Glutamatergic neuron (in vitro differentiated cells): ENCODE results near the gene PRXL2B. TPM values are rescaled to one million over a fixed set of nuclear protein-coding genes. Genes with fewer than 3 reads are reported as not detected.
"Not testable (repeated sequence)": the region's sequence is repeated elsewhere in the genome, so short reads cannot be mapped to it uniquely, and the experiment has no call there.

Experiments
- DNase-seq: peaks from one replicate; pipeline ENCODE4 v3.0.0; 2022
- H3K27ac Mint-ChIP-seq: one replicate; pipeline ENCODE4 v1.8.0; 2020; ENCODE audit warnings: mild to moderate bottlenecking, mixed read lengths, inconsistent platforms; ENCODE audit not compliant: unreplicated experiment
- H3K27me3 Mint-ChIP-seq: one replicate; pipeline ENCODE4 v1.8.0; 2020; ENCODE audit warnings: mild to moderate bottlenecking, moderate library complexity, mixed read lengths, inconsistent platforms; ENCODE audit not compliant: unreplicated experiment
- H3K36me3 Mint-ChIP-seq: one replicate; pipeline ENCODE4 v1.8.0; 2020; ENCODE audit warnings: mild to moderate bottlenecking, mixed read lengths, inconsistent platforms; ENCODE audit not compliant: unreplicated experiment
- H3K4me1 Mint-ChIP-seq: one replicate; pipeline ENCODE4 v1.8.0; 2020; ENCODE audit warnings: mild to moderate bottlenecking, low read depth, mixed read lengths, inconsistent platforms; ENCODE audit not compliant: unreplicated experiment
- H3K4me3 Mint-ChIP-seq: one replicate; pipeline ENCODE4 v1.8.0; 2020; ENCODE audit warnings: mild to moderate bottlenecking, mixed read lengths, inconsistent platforms; ENCODE audit not compliant: unreplicated experiment
- H3K9me3 Mint-ChIP-seq: one replicate; pipeline ENCODE4 v1.8.0; 2020; ENCODE audit warnings: mild to moderate bottlenecking, moderate library complexity, mixed read lengths, inconsistent platforms; ENCODE audit not compliant: unreplicated experiment
- total RNA-seq: library from RNA; stranded (reverse); fragmentation: NEBNext Ultra II Directional; extraction: Animal tissue kit (Norgen Biotek cat#: 25700); gene quantifications from one replicate; pipeline ENCODE4 v1.2.1, GENCODE V29; 2021; ENCODE audit not compliant: unreplicated experiment
- TF ChIP-seq, protein P1 (sequence below): fragments of 200-600 bp; sonication (generic); IDR thresholded peaks from one replicate; pipeline ENCODE4 v1.5.0; 2021; ENCODE audit not compliant: partially characterized antibody, unreplicated experiment

The PRXL2B gene
- total RNA-seq, 1 donor from 2014 or later = 46.1 TPM

DNA sequence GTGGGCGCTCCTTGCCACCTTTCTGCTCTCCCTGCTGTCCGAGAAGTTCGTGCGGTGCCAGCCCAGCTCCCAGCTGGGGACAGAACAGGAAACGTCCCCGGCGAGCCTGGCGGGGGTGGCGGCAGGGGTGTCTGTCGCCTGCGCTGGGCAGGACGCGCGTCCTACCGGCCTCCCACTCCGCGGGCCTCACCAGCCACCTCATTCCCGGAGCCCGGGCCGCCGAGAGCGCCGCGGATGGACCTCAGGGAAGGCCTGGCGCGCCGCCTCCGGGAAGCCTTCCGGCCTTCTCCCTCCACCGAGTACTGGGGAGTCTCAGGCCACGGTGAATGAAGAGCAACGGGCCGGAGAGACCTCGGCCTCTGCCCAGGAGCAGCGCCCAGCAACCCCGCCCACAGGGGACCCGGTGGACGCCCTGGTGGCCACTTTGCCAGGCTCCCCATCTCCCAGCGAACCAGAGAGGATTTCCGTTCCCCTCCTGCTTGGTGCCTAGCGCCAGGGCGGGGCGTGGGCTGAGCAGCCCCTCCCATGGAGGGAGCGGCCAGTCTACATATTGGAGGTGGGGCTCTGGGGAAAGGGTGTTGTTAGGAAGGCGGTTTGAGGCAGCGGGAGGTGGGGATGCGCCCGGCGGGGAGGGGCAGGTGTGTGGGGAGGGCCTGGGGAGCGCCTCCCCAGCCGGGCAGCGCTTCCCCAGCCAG lies 39.9 kb upstream of the PRXL2B start:
- H3K9me3 Mint-ChIP-seq = peaks cover 2% of the 10 kb centered on the region
- peaks cover 13% of the 10 kb centered on the region for H3K4me1 Mint-ChIP-seq
- H3K27me3 Mint-ChIP-seq = peaks cover 5% of the 10 kb centered on the region
- DNase-seq = peak; percentile 70
- peak overlapping the region; percentile 77 for H3K4me3 Mint-ChIP-seq
- H3K36me3 Mint-ChIP-seq = no peaks in the 10 kb centered on the region
- TF ChIP-seq, protein P1, sequence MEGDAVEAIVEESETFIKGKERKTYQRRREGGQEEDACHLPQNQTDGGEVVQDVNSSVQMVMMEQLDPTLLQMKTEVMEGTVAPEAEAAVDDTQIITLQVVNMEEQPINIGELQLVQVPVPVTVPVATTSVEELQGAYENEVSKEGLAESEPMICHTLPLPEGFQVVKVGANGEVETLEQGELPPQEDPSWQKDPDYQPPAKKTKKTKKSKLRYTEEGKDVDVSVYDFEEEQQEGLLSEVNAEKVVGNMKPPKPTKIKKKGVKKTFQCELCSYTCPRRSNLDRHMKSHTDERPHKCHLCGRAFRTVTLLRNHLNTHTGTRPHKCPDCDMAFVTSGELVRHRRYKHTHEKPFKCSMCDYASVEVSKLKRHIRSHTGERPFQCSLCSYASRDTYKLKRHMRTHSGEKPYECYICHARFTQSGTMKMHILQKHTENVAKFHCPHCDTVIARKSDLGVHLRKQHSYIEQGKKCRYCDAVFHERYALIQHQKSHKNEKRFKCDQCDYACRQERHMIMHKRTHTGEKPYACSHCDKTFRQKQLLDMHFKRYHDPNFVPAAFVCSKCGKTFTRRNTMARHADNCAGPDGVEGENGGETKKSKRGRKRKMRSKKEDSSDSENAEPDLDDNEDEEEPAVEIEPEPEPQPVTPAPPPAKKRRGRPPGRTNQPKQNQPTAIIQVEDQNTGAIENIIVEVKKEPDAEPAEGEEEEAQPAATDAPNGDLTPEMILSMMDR = no peak
- H3K27ac Mint-ChIP-seq = peak overlapping the region; percentile 43

DNA sequence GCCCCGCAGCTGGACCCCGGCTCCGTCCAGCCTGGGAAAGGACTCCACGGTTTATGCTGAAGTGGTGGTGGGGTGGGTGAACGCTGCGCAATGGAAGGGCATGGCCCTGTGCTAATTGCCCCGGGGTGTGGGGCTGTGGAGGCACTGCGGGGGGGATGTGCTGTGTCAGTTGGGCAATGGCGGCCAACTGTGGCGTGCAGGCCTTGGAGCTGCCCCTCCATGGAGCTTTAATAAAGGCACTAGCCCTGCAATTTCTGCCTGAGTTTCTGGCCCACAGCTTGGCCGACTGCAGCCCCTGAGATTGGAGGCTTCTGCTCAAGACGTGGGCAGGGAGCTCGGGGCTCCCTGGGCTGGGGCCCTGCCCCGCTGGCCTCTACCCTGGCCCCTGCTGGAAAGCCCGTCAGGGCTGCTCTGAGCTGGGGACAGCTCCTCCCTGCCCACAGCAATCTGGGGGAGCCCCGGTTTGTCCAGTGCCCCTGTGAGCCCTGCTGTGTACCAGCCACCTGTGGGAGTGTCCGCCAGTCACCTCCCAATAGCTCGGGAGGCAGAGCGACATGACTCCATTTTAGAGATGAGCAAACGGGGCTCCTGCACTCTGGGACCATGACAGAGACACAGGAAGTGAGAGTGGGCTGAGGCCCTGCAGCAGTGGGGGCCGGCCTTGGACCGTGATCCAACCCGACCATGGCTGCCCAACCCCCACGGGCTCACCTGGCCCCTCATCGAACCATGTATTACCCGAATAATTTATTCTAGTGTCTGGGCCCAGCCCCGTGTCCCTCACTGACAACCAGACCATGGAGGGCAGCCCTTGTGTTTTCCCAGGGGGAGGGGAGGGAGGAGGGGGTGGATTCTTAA lies 39.1 kb upstream of the PRXL2B start:
- DNase-seq = no peak
- Mint-ChIP-seq H3K36me3 (no peaks in the 10 kb centered on the region), H3K9me3 (no peaks in the 10 kb centered on the region), H3K4me1 (peaks cover 11% of the 10 kb centered on the region), H3K27ac (peak overlapping the region; percentile 66), H3K4me3 (peak overlapping the region; percentile 77), H3K27me3 (peaks cover 2% of the 10 kb centered on the region)
- TF ChIP-seq, protein P1 = no peak

DNA sequence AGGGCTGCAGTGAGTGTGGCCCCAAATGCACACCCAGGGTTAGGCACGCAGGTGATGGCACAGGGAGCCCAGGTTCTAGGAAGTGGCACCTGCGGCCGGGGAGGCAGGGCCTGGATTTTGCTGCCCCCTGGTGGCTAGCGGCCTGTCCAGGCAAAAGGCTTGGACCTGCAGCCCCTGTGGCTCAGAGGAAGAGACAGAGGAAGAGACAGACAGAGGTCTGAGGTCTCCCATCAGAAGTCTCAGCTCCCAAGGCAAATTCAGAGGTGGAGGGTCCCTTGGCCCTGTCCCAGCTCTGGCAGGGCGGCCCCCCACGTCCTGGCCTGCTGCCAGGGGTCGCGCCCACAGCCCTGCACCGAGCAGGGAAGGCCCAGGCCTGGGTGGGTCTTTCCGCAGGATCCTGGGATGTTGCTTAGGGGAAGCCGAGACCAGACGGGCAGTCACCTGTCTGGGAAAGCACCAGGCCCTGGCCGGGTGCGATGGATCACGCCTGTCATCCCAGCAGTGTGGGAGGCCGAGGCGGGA lies 38.4 kb upstream of the PRXL2B start:
- peaks cover 2% of the 10 kb centered on the region for H3K27me3 Mint-ChIP-seq
- peak; percentile 90 for DNase-seq
- TF ChIP-seq, protein P1 = peak; percentile 91
- no peaks in the 10 kb centered on the region for H3K36me3 Mint-ChIP-seq
- H3K27ac Mint-ChIP-seq = no peak overlapping the region
- no peak overlapping the region for H3K4me3 Mint-ChIP-seq
- no peaks in the 10 kb centered on the region for H3K9me3 Mint-ChIP-seq
- peaks cover 11% of the 10 kb centered on the region for H3K4me1 Mint-ChIP-seq

DNA sequence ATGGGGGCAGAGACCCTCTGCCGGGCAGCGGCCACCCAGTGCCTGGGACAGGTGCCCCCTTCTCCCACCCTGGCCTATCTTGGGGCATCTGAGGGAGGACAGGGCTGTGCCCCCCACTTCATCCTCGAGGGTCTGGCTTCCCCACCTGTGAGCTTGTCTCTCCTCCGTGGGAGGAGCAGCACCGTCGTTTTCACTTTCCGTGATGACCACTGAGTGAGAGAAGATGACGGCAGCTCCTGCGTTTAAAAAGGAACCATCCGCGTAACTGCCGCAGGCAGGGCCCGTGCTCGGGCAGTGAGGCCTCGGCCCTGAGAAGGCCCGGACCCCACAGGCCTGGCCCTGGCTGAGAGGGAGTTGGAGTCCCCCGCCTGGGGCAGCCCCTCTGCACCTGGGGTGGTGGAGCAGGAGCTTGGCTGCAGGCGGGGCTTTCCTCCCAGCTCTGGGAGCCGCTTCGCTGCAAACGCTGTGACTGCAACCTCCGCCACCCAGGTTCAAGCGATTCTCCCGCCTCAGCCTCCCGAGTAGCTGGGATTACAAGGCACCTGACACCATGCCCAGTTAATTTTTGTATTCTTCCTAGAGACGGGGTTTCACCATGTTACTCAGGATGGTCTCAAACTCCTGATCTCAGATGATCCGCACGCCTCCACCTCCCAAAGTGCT lies 37.1 kb upstream of the PRXL2B start:
- not testable (repeated sequence) for H3K27ac Mint-ChIP-seq, DNase-seq, H3K9me3 Mint-ChIP-seq, H3K27me3 Mint-ChIP-seq, H3K4me3 Mint-ChIP-seq, H3K36me3 Mint-ChIP-seq
- peaks cover 17% of the 10 kb centered on the region for H3K4me1 Mint-ChIP-seq

DNA sequence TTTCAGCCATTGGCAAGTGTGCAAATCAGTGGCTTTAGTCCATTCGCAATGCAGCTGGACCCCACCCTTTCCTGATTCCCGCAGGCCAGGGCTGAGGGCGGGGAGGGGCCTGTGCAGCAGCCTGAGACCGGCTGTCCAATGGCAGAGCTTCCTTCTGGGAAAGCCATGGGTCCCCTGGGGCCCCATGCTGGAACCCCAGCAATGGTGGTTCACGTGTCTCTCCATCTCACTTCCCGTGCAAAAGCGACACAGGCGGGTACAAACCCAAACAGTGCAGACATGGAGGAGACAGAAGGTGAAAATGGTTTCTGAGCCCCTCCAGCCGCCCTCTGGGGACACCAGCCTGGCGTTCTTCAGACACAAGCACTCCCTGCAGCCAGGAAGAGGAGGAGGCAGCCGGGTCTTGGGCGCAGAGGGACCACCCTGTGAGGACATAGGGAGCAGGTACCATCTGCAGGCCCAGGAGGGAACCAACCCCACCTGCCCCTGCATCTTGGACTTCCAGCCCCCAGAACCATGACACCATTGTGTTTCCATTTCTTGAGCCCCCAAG lies 36.2 kb upstream of the PRXL2B start:
- not testable (repeated sequence) for DNase-seq, H3K9me3 Mint-ChIP-seq, H3K27ac Mint-ChIP-seq, H3K4me3 Mint-ChIP-seq, H3K36me3 Mint-ChIP-seq, H3K27me3 Mint-ChIP-seq
- H3K4me1 Mint-ChIP-seq = peaks cover 17% of the 10 kb centered on the region

DNA sequence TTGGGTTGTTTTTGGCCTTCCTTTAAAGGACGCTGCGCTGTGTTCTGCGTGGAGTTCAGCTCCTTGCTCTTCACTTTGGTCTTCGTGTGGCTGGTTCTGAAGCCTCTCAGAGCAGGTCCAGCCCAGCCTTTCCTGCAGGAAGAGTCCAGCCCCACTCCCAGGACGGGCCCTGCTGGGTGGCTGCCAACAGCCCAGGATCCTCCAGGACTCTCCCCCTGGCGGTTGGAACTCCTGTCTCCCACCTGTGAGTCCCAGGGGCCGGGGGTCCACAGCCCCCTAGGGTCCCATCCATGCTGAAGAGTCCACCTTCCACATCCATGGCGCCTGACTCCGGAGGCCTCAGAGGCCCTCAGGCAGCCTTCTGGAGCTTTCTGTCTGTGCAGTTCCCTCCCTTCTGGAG lies 35.0 kb upstream of the PRXL2B start:
- not testable (repeated sequence) for DNase-seq, H3K36me3 Mint-ChIP-seq, H3K27me3 Mint-ChIP-seq, H3K27ac Mint-ChIP-seq, H3K4me3 Mint-ChIP-seq, H3K9me3 Mint-ChIP-seq
- peaks cover 21% of the 10 kb centered on the region for H3K4me1 Mint-ChIP-seq
